ENCODE results near the gene KMT2C. TPM values are rescaled to one million over a fixed set of nuclear protein-coding genes. Genes with fewer than 3 reads are reported as not detected.

KMT2C gene
- 32.8 and 41.6 TPM in 2 replicates for total RNA-seq

GRCh38 chr7:152435384-152436110 is at the start of gene KMT2C:
TSS of gene KMT2C (minus strand) at chr7:152436003. CDS start at chr7:152435786, 217 bp downstream.

Other genes starting within 250 kb of the KMT2C start
- gene XRCC2, start 240.1 kb upstream of the KMT2C start, total RNA-seq: 0.20 and 0.37 TPM in 2 replicates